HL-60 (cell line): ENCODE data around the gene TIAM1.

ENCODE experiments used
- CTCF ChIP-seq: IDR thresholded peaks from one replicate; pipeline ENCODE4 v1.5.1; 2011; ENCODE audit warnings: low read length, control low read depth, inconsistent platforms; ENCODE audit not compliant: insufficient read depth
- POLR2AphosphoS5 ChIP-seq: IDR thresholded peaks from 2 replicates; pipeline ENCODE4 v1.6.1; 2012; ENCODE audit warnings: low read depth

- TF ChIP-seq CTCF = no peak
- no peak for TF ChIP-seq POLR2AphosphoS5
Observed at GRCh38 chr21:31190516-31190915, 153.5 kb downstream of the TIAM1 start.
